ENCODE measurements around the gene BMP6. TPM values are rescaled to one million over a fixed set of nuclear protein-coding genes. Genes with fewer than 3 reads are reported as not detected.

The BMP6 gene
- total RNA-seq, 1 experiment from 2014 or later, result 1.6 TPM

- no peak for TF ChIP-seq CEBPB (IDR thresholded peaks at IDR 0.05; ENCODE audit: low read depth)
- no peak for TF ChIP-seq EZH2phosphoT487 (IDR thresholded peaks at IDR 0.05; ENCODE audit: borderline replicate concordance)
- no peak for TF ChIP-seq SP1 (IDR thresholded peaks at IDR 0.05; ENCODE audit: low read depth)
- TF ChIP-seq YY1 (IDR thresholded peaks at IDR 0.05; ENCODE audit: extremely low read depth, insufficient replicate concordance, low read depth, low read length), result no peak
- no peak for TF ChIP-seq MAX (IDR thresholded peaks at IDR 0.05)
- TF ChIP-seq CBX3 (IDR thresholded peaks at IDR 0.05; ENCODE audit: low read depth), result no peak
- no peak for TF ChIP-seq SRF (IDR thresholded peaks at IDR 0.05; ENCODE audit: low read depth)
- no peak for TF ChIP-seq EZH2 (IDR thresholded peaks at IDR 0.05)
Measured at GRCh38 chr6:7785243-7786035, 59.5 kb downstream of the BMP6 start (continued).

GRCh38 chr6:7786214-7786661 lies 60.3 kb downstream of the BMP6 start:
- no peak for DNase-seq (ENCODE audit: low read depth, low spot score)
- no peaks in the 10 kb centered on the region for H3K4me1 ChIP-seq (ENCODE audit: control insufficient read depth in 1 of 2, insufficient read depth in 2 of 2, low read length in 2 of 2)
- ChIA-PET RAD21 (ENCODE audit: low non-redundant PET in 1 of 2, low total read pairs in 2 of 2, uncharacterized antibody in 2 of 2, unreplicated experiment in 2 of 2) (no interaction called here), POLR2A (no interaction called here), CTCF (no interaction called here)
- no peak overlapping the region for H3K9ac ChIP-seq (ENCODE audit: low read length)
- H3K4me3 ChIP-seq (replicated peaks in 1 of 2; ENCODE audit: low read depth in 1 of 2, low read length in 2 of 2), result no peak overlapping the region
- BruUV-seq (replicated peaks), result no TSS peak
- no peak overlapping the region for H3K4me2 ChIP-seq (ENCODE audit: low read length)
- TF ChIP-seq YY1 (IDR thresholded peaks at IDR 0.05; ENCODE audit: extremely low read depth, insufficient replicate concordance, low read depth, low read length), result no peak
- TF ChIP-seq ZNF274 (IDR thresholded peaks at IDR 0.05; ENCODE audit: low read depth, low read length), result no peak
- no peaks in the 10 kb centered on the region for H4K20me1 ChIP-seq (ENCODE audit: insufficient read depth)
- no peaks in the 10 kb centered on the region for H3K9me3 ChIP-seq (ENCODE audit: control insufficient read depth in 1 of 2, insufficient read depth in 1 of 2, low read depth in 1 of 2, low read length in 2 of 2)
- ATAC-seq, result no peak
- H3K27me3 ChIP-seq (ENCODE audit: insufficient read depth, low read length), result peaks cover 58% of the 10 kb centered on the region
- no peaks in the 10 kb centered on the region for H3K36me3 ChIP-seq (ENCODE audit: control insufficient read depth in 1 of 2, insufficient read depth in 2 of 2, low read length in 2 of 2)
- no peak overlapping the region for H3K27ac ChIP-seq (ENCODE audit: low read depth, low read length)
- H2AFZ ChIP-seq (ENCODE audit: low read depth, low read length, poor library complexity, severe bottlenecking), result no peak overlapping the region
- H3K79me2 ChIP-seq (ENCODE audit: insufficient read depth, low read length), result no peaks in the 10 kb centered on the region
- H3K9me2 ChIP-seq (ENCODE audit: insufficient read depth), result no peaks in the 10 kb centered on the region
- intact Hi-C loops (cut with micrococcal nuclease), result no loop called here

Data from HCT116 (cell line).